Gastrocnemius medialis (tissue), 4 donors: ENCODE results near the gene JCHAIN.

Experiments used
- CTCF ChIP-seq, 5 experiments: fragments of 450-650 bp in 3 of 5; fragments of 200-600 bp in 2 of 5; sonication (generic) in 2 of 5; IDR thresholded peaks in 4 of 5; conservative IDR thresholded peaks in 1 of 5; 1 replicate in 4 of 5; 2 replicates in 1 of 5; pipeline ENCODE4 v1.5.1; 2016 to 2019; ENCODE audit warnings: antibody characterized with exemption in 5 of 5, mild to moderate bottlenecking in 3 of 5, moderate library complexity in 3 of 5
- POLR2A ChIP-seq, 2 donors: fragments of 450-650 bp; IDR thresholded peaks; one replicate each; pipeline ENCODE4 v1.6.1; 2017; ENCODE audit warnings: antibody characterized with exemption in 2 of 2, mild to moderate bottlenecking in 2 of 2, moderate library complexity in 2 of 2

GRCh38 chr4:70703619-70704214, 37.4 kb upstream of the JCHAIN start:
- TF ChIP-seq CTCF (IDR thresholded peaks at IDR 0.05 in 4 of 5, conservative IDR thresholded peaks at IDR 0.05 in 1 of 5) (no peak), POLR2A (IDR thresholded peaks at IDR 0.05) (no peak)
